ENCODE results near the gene MEX3D.

MEX3D gene

GRCh38 chr19:1514295-1514661, 53.8 kb downstream of the MEX3D start:
- no peak for DNase-seq (ENCODE audit: low read depth, low spot score)
- TF ChIP-seq, protein P1, sequence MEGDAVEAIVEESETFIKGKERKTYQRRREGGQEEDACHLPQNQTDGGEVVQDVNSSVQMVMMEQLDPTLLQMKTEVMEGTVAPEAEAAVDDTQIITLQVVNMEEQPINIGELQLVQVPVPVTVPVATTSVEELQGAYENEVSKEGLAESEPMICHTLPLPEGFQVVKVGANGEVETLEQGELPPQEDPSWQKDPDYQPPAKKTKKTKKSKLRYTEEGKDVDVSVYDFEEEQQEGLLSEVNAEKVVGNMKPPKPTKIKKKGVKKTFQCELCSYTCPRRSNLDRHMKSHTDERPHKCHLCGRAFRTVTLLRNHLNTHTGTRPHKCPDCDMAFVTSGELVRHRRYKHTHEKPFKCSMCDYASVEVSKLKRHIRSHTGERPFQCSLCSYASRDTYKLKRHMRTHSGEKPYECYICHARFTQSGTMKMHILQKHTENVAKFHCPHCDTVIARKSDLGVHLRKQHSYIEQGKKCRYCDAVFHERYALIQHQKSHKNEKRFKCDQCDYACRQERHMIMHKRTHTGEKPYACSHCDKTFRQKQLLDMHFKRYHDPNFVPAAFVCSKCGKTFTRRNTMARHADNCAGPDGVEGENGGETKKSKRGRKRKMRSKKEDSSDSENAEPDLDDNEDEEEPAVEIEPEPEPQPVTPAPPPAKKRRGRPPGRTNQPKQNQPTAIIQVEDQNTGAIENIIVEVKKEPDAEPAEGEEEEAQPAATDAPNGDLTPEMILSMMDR (IDR thresholded peaks at IDR 0.05; ENCODE audit: low read depth, low read length), result no peak
- no peak overlapping the region for H3K4me3 ChIP-seq (ENCODE audit: low read depth, low read length)
- in situ Hi-C loops (cut with HindIII; ENCODE audit: low sequenced_read_pairs), result no loop called here

GRCh38 chr19:1513499-1514294, 54.4 kb downstream of the MEX3D start:
- TF ChIP-seq, protein P1 (IDR thresholded peaks at IDR 0.05; ENCODE audit: low read depth, low read length), result peak; percentile 60
- in situ Hi-C loops (cut with HindIII; ENCODE audit: low sequenced_read_pairs), result no loop called here
- DNase-seq (ENCODE audit: low read depth, low spot score), result no peak
- peak overlapping the region; percentile 32 for H3K4me3 ChIP-seq (ENCODE audit: low read depth, low read length)

DNA sequence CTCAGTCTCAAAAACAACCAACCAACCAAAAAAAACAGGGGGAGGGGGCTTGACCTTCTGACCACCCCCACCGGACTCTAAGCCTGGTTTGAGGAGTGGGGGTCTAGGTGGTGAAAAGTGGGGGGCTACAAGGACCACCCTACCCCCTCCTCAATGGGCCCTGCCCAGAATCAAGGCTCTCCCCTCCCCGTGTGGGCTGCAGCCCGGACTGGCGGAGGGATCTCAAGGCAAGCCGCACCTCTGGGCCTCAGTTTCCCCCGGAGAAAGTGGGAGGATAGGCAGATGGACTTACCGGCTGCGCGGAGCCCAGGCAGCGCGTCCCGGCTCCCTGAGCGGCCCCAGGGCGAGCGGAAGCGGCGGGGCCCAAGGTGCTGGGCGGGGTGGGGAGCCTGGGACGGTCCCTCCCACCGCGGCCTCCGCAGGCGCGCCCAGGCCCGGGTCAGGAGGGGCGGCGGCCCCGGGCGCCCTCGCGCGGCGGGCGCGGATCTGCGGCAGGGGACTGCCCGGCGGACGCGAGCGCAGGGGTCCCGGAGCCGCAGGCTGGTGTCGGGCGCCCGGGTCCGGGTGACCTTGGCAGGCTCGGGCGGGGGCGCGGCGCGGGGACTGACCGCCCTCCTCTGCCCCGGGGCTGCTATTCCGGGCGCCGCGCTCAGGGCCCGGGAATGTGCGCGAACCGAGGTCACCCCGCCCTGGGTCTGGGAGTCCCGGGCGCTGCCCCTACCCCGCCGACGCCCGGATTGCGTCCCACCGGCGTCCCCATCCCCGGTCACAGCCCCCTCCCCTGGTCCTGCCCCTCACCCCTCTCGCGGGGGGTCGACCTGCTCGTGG, 55.2 kb downstream of the MEX3D start, which contains the start of gene ADAMTSL5:
TSS of gene ADAMTSL5 (minus strand) at position 349 of the 828 bp plus-strand sequence. CDS start 2,076 bp downstream, outside the sequence.
- in situ Hi-C loops (cut with HindIII; ENCODE audit: low sequenced_read_pairs), result no loop called here
- TF ChIP-seq, protein P1 (IDR thresholded peaks at IDR 0.05; ENCODE audit: low read depth, low read length), result no peak
- H3K4me3 ChIP-seq (ENCODE audit: low read depth, low read length), result peak within 1 kb of the TSS; percentile 36
- DNase-seq (ENCODE audit: low read depth, low spot score), result no peak

DNA sequence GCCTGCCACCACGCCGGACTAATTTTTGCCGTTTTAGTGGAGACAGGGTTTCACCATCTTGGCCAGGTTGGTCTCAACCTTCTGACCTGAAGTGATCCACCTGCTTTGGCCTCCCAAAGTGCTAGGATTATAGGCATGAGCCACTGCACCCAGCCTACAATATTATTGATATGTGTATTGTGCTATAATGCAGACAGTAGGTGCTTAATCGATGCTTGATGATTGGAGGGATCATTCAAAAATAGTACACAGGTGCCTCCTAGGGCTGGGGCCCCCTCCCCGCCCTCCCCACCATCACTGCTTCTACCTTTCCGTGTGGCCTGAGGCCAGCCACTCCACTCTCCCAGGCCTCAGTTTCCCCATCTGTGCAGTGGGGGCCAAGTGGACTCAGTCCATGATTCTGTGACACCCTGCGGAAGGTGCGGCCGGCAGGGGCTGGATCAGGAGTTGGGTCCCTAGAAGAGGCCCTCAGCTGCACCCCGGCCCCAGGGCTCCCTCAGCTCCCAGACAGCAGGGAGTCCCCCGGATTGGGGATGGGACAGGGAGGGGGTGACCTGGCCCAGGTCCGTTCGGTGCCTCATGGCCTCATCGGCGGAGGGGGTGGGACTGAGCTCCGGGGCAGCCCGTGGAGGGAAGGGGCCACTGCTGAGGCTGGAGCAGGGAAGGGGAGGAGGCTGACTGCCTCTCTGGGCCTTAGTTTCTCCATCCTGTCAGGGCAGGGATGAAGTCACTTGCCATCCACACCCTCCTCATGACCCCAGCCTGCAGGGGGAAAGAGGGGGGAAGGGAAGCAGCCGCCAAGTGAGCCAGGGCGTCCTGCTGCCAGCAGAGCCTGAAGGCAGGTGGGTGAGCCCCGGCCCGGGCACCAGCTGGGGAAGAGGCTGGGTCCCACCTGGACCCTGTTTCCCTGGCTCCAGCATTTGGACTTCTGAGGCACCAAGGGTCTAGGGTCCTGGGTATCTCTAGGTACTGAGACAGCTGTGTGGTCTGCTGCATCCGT, 56.5 kb downstream of the MEX3D start:
- in situ Hi-C loops (cut with HindIII; ENCODE audit: low sequenced_read_pairs), result no loop called here
- no peak for DNase-seq (ENCODE audit: low read depth, low spot score)
- TF ChIP-seq, protein P1 (IDR thresholded peaks at IDR 0.05; ENCODE audit: low read depth, low read length), result no peak
- no peak overlapping the region for H3K4me3 ChIP-seq (ENCODE audit: low read depth, low read length)

DNA sequence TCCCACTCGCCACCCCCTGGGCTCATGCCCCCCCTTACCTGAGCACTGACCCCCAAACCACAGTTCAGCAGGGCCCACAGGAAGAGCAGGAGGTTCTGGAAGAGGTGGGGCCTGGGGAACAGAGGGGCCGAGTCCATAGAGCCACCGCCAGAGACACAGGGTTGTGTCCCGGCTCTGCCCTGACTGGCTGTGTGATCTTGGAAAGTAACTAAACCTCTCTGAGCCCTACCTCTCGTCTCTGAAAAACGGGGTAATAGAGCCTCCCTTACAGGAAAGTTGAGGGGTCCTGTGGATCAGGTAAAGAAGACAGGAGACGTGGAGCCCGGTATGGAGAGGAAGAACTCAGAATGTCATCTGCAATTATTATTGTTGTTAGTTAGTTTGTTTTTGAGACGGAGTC, 57.3 kb downstream of the MEX3D start:
- in situ Hi-C loops (cut with HindIII; ENCODE audit: low sequenced_read_pairs), result no loop called here
- TF ChIP-seq, protein P1 (IDR thresholded peaks at IDR 0.05; ENCODE audit: low read depth, low read length), result no peak

GRCh38 chr19:1510442-1510806, 57.7 kb downstream of the MEX3D start:
- in situ Hi-C loops (cut with HindIII; ENCODE audit: low sequenced_read_pairs), result no loop called here
- no peak overlapping the region for H3K4me3 ChIP-seq (ENCODE audit: low read depth, low read length)
- no peak for DNase-seq (ENCODE audit: low read depth, low spot score)
- TF ChIP-seq, protein P1 (IDR thresholded peaks at IDR 0.05; ENCODE audit: low read depth, low read length), result no peak

More for the DNA sequence above, 57.3 kb downstream of the MEX3D start:
- no peak for DNase-seq (ENCODE audit: low read depth, low spot score)
- H3K4me3 ChIP-seq (ENCODE audit: low read depth, low read length), result no peak overlapping the region

Measured in astrocyte of the spinal cord (primary cell).